ENCODE measurements around the gene SEC24C.
"Not testable (repeated sequence)": the region's sequence is repeated elsewhere in the genome, so short reads cannot be mapped to it uniquely, and the experiment has no call there.

DNA sequence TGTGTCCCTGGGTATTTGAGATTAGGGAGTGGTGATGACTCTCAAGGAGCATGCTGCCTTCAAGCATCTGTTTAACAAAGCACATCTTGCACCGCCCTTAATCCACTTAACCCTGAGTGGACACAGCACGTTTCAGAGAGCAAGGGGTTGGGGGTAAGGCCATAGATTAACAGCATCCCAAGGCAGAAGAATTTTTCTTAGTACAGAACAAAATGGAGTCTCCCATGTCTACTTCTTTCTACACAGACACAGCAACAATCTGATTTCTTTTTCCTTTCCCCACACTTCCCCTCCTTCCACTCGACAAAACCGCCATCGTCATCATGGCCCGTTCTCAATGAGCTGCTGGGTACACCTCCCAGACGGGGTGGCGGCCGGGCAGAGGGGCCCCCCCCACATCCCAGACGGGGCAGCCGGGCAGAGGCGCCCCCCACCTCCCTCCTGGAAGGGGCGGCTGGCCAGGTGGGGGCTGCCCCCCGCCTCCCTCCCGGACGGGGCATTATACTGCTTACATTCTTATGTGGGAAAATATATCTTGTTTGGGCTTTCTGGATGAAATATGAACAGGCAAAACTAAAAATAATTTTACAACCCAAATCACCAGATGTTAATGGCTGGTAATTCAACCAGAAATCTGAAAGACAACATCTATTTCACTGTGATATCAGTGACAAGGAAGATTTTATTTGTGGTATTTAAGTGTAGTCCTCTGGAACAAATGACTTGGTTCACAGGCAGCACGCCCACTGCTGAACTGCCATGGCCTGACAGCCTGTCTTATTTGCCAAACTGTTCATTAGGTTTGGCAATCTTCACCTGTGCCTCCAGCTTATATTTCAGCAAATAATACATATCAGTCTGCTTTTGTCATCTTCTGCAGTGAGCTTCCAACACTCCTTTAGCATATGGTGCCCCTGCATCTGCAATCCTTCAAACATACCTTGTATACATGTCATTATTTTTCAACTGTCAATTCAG, 28.7 kb upstream of the SEC24C start:
- not testable (repeated sequence) for TF ChIP-seq TAF1, POLR2AphosphoS5 (IDR thresholded peaks at IDR 0.05; ENCODE audit: low read depth, low read length)

Measured in GM12891 (cell line).